CD4-positive, alpha-beta T cell treated with Interleukin-12 subunit alpha and Interleukin-12 subunit beta, for 1 hour (primary cell): ENCODE measurements around the gene NMRK1.

Experiments
- DNase-seq: peaks from one replicate; pipeline ENCODE4 v3.0.0-alpha.2; 2020

The NMRK1 gene

GRCh38 chr9:75101004-75101588, 13.1 kb upstream of the NMRK1 start:
- no peak for DNase-seq

- no peak for DNase-seq
Observed at GRCh38 chr9:75096796-75097195, 8.8 kb upstream of the NMRK1 start.

- no peak for DNase-seq
Observed at GRCh38 chr9:75092766-75093165, 4.8 kb upstream of the NMRK1 start.

GRCh38 chr9:75090579-75090978, 2.6 kb upstream of the NMRK1 start:
- no peak for DNase-seq

GRCh38 chr9:75089373-75089766, 1.4 kb upstream of the NMRK1 start:
- DNase-seq, result no peak

GRCh38 chr9:75088646-75089372, 854 bp upstream of the NMRK1 start:
- peak; percentile 33 for DNase-seq

GRCh38 chr9:75087289-75087823, 599 bp downstream of the NMRK1 start:
- peak; percentile 51 for DNase-seq

GRCh38 chr9:75086541-75087288, 1.2 kb downstream of the NMRK1 start:
- DNase-seq, result peak; percentile 28

GRCh38 chr9:75085640-75086039, 2.3 kb downstream of the NMRK1 start:
- no peak for DNase-seq

GRCh38 chr9:75084081-75084672, 3.8 kb downstream of the NMRK1 start:
- no peak for DNase-seq

GRCh38 chr9:75083188-75083970, 4.6 kb downstream of the NMRK1 start:
- DNase-seq, result peak; percentile 55

- DNase-seq, result no peak
Observed at GRCh38 chr9:75081632-75082031, 6.3 kb downstream of the NMRK1 start.

- no peak for DNase-seq
Observed at GRCh38 chr9:75072895-75073294, 15.1 kb downstream of the NMRK1 start.

GRCh38 chr9:75071530-75072122, 16.3 kb downstream of the NMRK1 start:
- DNase-seq, result peak; percentile 56

GRCh38 chr9:75069171-75069570, 18.8 kb downstream of the NMRK1 start:
- no peak for DNase-seq

GRCh38 chr9:75067894-75068293, 20.1 kb downstream of the NMRK1 start:
- DNase-seq, result no peak

- no peak for DNase-seq
Observed at GRCh38 chr9:75065510-75065909, 22.4 kb downstream of the NMRK1 start.

- no peak for DNase-seq
Observed at GRCh38 chr9:75064307-75065025, 23.5 kb downstream of the NMRK1 start.

- no peak for DNase-seq
Observed at GRCh38 chr9:75063556-75064305, 24.2 kb downstream of the NMRK1 start.

- DNase-seq, result no peak
Observed at GRCh38 chr9:75061169-75061568, 26.8 kb downstream of the NMRK1 start.
